ENCODE data around the gene TP53BP1.

Gene TP53BP1

GRCh38 chr15:43436395-43436794, 56.6 kb downstream of the TP53BP1 start:
- no peak overlapping the region for H3K27ac Mint-ChIP-seq
- no peak overlapping the region for H3K4me3 Mint-ChIP-seq
- peaks cover 10% of the 10 kb centered on the region for H3K4me1 Mint-ChIP-seq (ENCODE audit: low read depth)
- H3K9me3 Mint-ChIP-seq: no peaks in the 10 kb centered on the region
- H3K36me3 Mint-ChIP-seq (ENCODE audit: low read depth): peaks cover 76% of the 10 kb centered on the region
- no peak for DNase-seq
- no peaks in the 10 kb centered on the region for H3K27me3 Mint-ChIP-seq

DNA sequence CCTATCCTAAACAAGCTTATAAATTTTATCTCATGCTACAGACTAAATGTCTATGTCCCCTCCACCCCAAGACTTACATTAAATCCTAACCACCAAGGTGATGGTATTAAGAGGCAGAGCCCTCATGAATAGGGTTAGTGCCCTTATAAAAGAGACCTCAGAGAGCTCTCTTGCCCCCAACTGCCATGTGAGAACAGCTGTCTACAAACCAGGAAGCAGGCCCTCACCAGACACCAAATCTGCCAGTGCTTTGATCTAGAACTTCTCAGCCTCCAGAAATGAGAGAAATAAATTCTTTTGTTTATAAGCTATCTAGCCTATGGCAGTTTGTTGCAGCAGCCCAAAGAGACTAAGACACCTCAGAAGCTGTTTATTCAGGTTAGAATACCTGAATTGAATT, 58.5 kb downstream of the TP53BP1 start:
- DNase-seq: no peak
- Mint-ChIP-seq H3K36me3 (ENCODE audit: low read depth) (peaks cover 78% of the 10 kb centered on the region), H3K27ac (no peak overlapping the region), H3K4me1 (ENCODE audit: low read depth) (no peaks in the 10 kb centered on the region), H3K27me3 (no peaks in the 10 kb centered on the region), H3K4me3 (no peak overlapping the region), H3K9me3 (no peaks in the 10 kb centered on the region)

DNA sequence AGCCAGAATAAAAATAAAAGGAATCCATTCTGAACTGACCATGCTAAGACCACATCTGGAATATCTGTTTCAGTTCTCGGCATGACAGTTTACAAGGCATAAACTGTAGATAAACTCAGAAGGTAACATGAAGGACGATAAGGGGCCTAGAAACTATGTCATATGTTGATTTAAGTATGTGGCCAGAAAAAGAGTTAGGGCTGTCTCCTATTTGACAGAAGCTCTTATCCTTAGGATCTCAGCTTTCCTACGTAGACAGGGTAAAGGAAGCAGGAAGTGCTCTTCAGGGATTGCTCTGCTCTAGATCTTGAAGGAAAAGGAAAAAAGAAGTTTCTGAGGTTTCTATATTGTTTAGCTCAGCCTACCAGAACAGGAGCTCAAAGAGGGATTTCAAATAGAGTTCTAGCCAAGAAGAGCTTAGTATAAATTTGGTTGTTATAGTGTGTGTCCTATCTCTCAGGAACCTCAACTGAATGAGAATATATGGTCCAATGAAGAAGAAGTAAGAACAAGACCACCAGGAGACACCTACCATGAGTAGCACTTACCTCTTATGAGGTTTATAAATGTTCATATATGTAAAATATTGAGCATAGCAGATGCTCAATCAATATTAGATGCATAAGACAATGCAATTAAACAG, 59.2 kb downstream of the TP53BP1 start:
- no peaks in the 10 kb centered on the region for H3K4me1 Mint-ChIP-seq (ENCODE audit: low read depth)
- peaks cover 76% of the 10 kb centered on the region for H3K36me3 Mint-ChIP-seq (ENCODE audit: low read depth)
- no peaks in the 10 kb centered on the region for H3K9me3 Mint-ChIP-seq
- H3K4me3 Mint-ChIP-seq: no peak overlapping the region
- H3K27ac Mint-ChIP-seq: no peak overlapping the region
- no peak for DNase-seq
- no peaks in the 10 kb centered on the region for H3K27me3 Mint-ChIP-seq

DNA sequence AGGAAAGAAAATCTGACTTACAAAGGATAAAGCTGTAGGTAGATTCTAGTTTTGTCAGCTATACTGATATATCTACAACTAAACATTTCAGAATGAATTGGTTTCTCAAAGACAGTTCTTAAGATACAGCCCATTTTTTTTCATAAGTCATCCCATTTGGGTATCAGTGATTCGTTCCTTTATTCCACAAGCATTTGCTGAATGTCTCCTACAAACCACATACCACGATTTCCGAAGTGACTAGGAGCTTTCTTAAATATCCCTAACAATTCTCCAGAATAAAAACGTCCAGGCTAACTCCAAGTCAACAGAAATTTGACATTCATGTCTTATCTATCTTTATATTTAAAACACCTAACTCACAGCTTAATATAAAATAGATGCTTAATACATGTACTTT, 59.8 kb downstream of the TP53BP1 start:
- DNase-seq: no peak
- Mint-ChIP-seq H3K27me3 (no peaks in the 10 kb centered on the region), H3K4me1 (ENCODE audit: low read depth) (no peaks in the 10 kb centered on the region), H3K36me3 (ENCODE audit: low read depth) (peaks cover 72% of the 10 kb centered on the region), H3K4me3 (no peak overlapping the region), H3K9me3 (no peaks in the 10 kb centered on the region), H3K27ac (no peak overlapping the region)

DNA sequence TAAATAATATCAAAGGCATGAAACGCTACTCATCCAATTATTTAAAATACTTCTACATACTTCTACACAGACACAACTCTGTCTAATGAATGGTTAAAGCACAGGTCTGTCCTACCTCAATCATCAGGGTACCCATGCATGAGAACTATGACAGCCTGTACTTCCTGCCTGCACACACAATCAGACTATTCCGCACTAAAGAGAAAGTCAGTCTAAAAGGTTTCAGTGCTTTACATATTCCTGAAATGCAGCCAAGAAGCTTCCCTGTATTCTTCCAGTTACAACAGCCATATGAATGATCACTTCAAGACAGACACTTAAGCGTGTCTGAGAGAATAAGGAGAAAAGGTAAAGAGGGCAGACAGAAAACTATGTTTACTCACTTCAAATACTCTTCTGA, 63.3 kb downstream of the TP53BP1 start:
- H3K27me3 Mint-ChIP-seq: no peaks in the 10 kb centered on the region
- H3K27ac Mint-ChIP-seq: no peak overlapping the region
- peaks cover 73% of the 10 kb centered on the region for H3K36me3 Mint-ChIP-seq (ENCODE audit: low read depth)
- no peaks in the 10 kb centered on the region for H3K4me1 Mint-ChIP-seq (ENCODE audit: low read depth)
- H3K4me3 Mint-ChIP-seq: no peak overlapping the region
- H3K9me3 Mint-ChIP-seq: no peaks in the 10 kb centered on the region
- no peak for DNase-seq

DNA sequence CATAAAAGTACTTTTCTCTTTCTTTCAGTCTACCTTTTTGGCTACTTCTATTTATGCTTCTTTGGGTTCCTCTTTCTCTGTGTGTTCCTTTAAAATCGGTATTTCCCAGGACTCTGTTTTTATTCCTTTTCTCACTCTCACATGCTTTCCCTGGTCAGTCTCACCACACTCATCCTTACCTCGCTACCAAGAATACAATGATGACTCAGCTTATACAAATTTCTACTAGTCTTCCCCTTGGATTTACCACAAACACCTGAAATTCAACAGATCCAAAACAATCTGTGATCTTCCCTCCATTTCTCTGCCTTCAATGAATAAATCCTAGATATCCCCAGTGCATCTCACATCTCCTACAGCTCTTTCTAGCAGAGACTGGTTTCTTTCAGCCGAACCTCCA, 69.2 kb downstream of the TP53BP1 start:
- H3K9me3 Mint-ChIP-seq: no peaks in the 10 kb centered on the region
- H3K27me3 Mint-ChIP-seq: no peaks in the 10 kb centered on the region
- H3K4me1 Mint-ChIP-seq (ENCODE audit: low read depth): peaks cover 8% of the 10 kb centered on the region
- H3K4me3 Mint-ChIP-seq: no peak overlapping the region
- peaks cover 77% of the 10 kb centered on the region for H3K36me3 Mint-ChIP-seq (ENCODE audit: low read depth)
- DNase-seq: no peak
- no peak overlapping the region for H3K27ac Mint-ChIP-seq

GRCh38 chr15:43420876-43421275, 72.1 kb downstream of the TP53BP1 start:
- Mint-ChIP-seq H3K4me1 (ENCODE audit: low read depth) (peaks cover 8% of the 10 kb centered on the region), H3K27ac (peak overlapping the region; percentile 39), H3K27me3 (no peaks in the 10 kb centered on the region), H3K9me3 (no peaks in the 10 kb centered on the region), H3K36me3 (ENCODE audit: low read depth) (peaks cover 80% of the 10 kb centered on the region), H3K4me3 (no peak overlapping the region)
- no peak for DNase-seq

- Mint-ChIP-seq H3K27me3 (no peaks in the 10 kb centered on the region), H3K36me3 (ENCODE audit: low read depth) (peaks cover 83% of the 10 kb centered on the region), H3K9me3 (no peaks in the 10 kb centered on the region)
Measured at GRCh38 chr15:43420435-43420834, 72.5 kb downstream of the TP53BP1 start.

DNA sequence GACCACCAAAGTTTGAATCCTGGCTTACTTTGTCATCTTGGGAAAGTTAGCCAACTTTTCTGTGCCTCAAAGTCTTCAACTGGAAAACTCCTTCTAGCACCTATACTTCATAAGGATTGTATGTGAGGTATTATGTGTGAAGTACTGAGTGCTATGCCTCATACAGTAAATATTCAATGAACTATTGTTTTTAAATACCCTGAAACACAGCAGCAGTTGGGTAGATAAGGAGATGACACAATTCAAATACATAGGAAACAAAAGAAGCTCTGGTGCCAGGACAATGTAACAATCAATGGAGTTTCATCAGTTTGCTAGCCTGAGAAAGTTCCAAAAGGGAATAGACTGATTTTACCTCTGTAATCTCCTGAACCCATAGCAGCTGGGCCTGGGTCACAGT, 78.8 kb downstream of the TP53BP1 start:
- no peaks in the 10 kb centered on the region for H3K9me3 Mint-ChIP-seq
- DNase-seq: no peak
- no peaks in the 10 kb centered on the region for H3K27me3 Mint-ChIP-seq
- H3K4me3 Mint-ChIP-seq: no peak overlapping the region
- no peaks in the 10 kb centered on the region for H3K4me1 Mint-ChIP-seq (ENCODE audit: low read depth)
- H3K27ac Mint-ChIP-seq: peak overlapping the region; percentile 50
- peaks cover 89% of the 10 kb centered on the region for H3K36me3 Mint-ChIP-seq (ENCODE audit: low read depth)

More at GRCh38 chr15:43420435-43420834, 72.5 kb downstream of the TP53BP1 start:
- DNase-seq: no peak
- Mint-ChIP-seq H3K27ac (no peak overlapping the region), H3K4me1 (ENCODE audit: low read depth) (peaks cover 8% of the 10 kb centered on the region), H3K4me3 (no peak overlapping the region)

DNA sequence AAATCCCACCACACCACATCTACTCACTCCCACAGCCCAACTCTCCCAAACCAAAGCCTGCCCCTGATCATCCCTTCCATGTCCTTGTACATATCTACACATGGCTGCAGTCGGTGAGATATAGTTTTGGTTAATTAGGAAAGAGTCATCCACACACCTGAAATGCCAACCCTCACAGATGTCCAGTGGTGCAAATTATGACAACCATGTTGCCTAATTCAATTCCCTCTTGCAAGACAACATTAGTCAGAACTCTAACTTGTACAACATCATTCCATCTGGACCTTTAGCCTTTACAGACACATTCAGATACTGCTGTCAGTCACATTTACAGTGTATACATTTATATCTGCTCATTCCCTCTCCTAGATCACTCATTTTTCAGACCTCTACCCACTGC, 80.9 kb downstream of the TP53BP1 start:
- Mint-ChIP-seq H3K27me3 (no peaks in the 10 kb centered on the region), H3K27ac (peak overlapping the region; percentile 7), H3K4me3 (no peak overlapping the region), H3K9me3 (no peaks in the 10 kb centered on the region), H3K4me1 (ENCODE audit: low read depth) (no peaks in the 10 kb centered on the region), H3K36me3 (ENCODE audit: low read depth) (peaks cover 97% of the 10 kb centered on the region)
- no peak for DNase-seq

GRCh38 chr15:43410572-43411214, 82.3 kb downstream of the TP53BP1 start:
- H3K27ac Mint-ChIP-seq: peak overlapping the region; percentile 70

DNA sequence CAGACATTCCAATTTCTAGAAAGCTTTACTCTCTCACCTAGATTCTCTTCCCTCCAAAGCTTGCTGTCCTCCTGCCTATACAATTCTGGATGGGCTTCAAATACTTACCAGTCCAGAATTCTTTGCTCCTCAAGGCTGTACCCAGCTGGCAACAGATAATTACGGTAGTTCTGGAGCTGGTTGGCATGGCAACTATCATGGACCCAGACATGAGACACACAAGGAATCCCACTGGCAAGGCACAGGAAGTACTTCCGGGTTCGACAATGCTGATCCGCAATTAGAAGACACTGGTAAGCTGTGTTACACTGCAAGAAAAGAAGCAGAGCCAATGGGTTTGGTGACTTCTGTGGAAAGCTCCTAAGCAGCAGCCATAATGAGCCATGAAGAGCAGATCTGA, 84.2 kb downstream of the TP53BP1 start:
- Mint-ChIP-seq H3K4me1 (ENCODE audit: low read depth) (no peaks in the 10 kb centered on the region), H3K27me3 (no peaks in the 10 kb centered on the region), H3K4me3 (no peak overlapping the region), H3K36me3 (ENCODE audit: low read depth) (peaks cover 97% of the 10 kb centered on the region), H3K27ac (peak overlapping the region; percentile 27), H3K9me3 (no peaks in the 10 kb centered on the region)
- DNase-seq: no peak

More at GRCh38 chr15:43410572-43411214, 82.3 kb downstream of the TP53BP1 start:
- Mint-ChIP-seq H3K4me3 (no peak overlapping the region), H3K9me3 (no peaks in the 10 kb centered on the region), H3K27me3 (no peaks in the 10 kb centered on the region), H3K36me3 (ENCODE audit: low read depth) (peaks cover 97% of the 10 kb centered on the region), H3K4me1 (ENCODE audit: low read depth) (no peaks in the 10 kb centered on the region)
- no peak for DNase-seq

GRCh38 chr15:43406808-43407207, 86.1 kb downstream of the TP53BP1 start:
- H3K9me3 Mint-ChIP-seq: no peaks in the 10 kb centered on the region
- peaks cover 97% of the 10 kb centered on the region for H3K36me3 Mint-ChIP-seq (ENCODE audit: low read depth)
- H3K4me1 Mint-ChIP-seq (ENCODE audit: low read depth): no peaks in the 10 kb centered on the region
- no peak for DNase-seq
- H3K27me3 Mint-ChIP-seq: no peaks in the 10 kb centered on the region
- H3K4me3 Mint-ChIP-seq: no peak overlapping the region
- H3K27ac Mint-ChIP-seq: no peak overlapping the region

DNA sequence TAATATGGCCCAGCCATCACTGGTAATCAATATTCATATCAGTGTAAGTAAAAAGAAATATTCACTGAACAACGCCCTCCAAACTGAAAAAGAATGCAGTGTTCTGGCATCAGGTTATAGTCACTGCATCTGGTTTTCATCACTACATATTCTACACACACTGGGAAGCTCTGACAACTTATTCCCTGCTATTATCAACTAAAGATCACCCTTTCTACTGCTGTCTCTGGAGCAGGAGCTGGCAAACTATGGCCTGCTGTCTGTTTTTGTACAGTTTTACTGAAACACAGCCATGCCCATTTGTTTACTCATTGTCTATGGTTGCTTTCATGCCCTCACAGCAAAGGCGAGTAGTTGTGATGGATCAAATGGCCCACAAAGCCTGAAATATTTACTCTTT, 86.8 kb downstream of the TP53BP1 start:
- no peaks in the 10 kb centered on the region for H3K27me3 Mint-ChIP-seq
- H3K9me3 Mint-ChIP-seq: no peaks in the 10 kb centered on the region
- H3K4me3 Mint-ChIP-seq: no peak overlapping the region
- H3K4me1 Mint-ChIP-seq (ENCODE audit: low read depth): no peaks in the 10 kb centered on the region
- no peak for DNase-seq
- H3K27ac Mint-ChIP-seq: no peak overlapping the region
- H3K36me3 Mint-ChIP-seq (ENCODE audit: low read depth): peaks cover 98% of the 10 kb centered on the region

DNA sequence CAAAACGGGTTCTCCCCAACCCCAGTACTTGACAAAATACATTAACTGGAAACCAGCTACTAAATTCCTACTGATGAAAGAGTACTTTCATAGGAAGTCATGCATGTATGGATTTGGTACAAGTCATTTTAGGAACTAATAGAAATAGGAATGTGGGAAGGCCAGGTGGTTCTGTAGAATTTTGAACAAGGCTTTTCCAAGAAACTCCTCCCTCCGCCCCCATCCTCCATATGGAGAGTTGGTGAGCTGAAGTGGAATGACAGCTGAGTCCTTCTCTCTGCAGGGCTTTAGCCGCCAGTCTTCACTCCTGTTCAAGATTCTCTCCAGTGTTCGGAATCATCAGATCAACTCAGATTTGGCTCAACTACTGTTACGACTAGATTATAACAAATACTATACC, 88.8 kb downstream of the TP53BP1 start:
- Mint-ChIP-seq H3K36me3 (ENCODE audit: low read depth) (peaks cover 93% of the 10 kb centered on the region), H3K27me3 (no peaks in the 10 kb centered on the region), H3K4me3 (no peak overlapping the region), H3K27ac (peak overlapping the region; percentile 53), H3K4me1 (ENCODE audit: low read depth) (no peaks in the 10 kb centered on the region), H3K9me3 (no peaks in the 10 kb centered on the region)
- no peak for DNase-seq
